Panc1 (cell line): Measurements from ENCODE around the gene SLC2A4RG. TPM values are rescaled to one million over a fixed set of nuclear protein-coding genes. Genes with fewer than 3 reads are reported as not detected.

Experiments used
- ATAC-seq: fragments of 200-7000 bp; cut with Tn5 transposase; 2 replicates; pipeline ENCODE4 v1.9.1; 2020; ENCODE audit warnings: mild to moderate bottlenecking, moderate library complexity
- BruUV-seq: library from RNA; stranded (reverse); fragments of 400-500 nt; replicated peaks from 2 replicates; lab custom pipeline; 2021; lab: Mats Ljungman, UMichigan
- CTCF ChIA-PET: fragments of 300-600 bp; sonication (Branson Sonifier 250); formaldehyde crosslinking; loops from one replicate; lab custom pipeline; 2022; ENCODE audit warnings: antibody characterized with exemption; lab: Charles Lee
- POLR2A ChIA-PET: fragments of 300-600 bp; sonication (Branson Sonifier 250); formaldehyde crosslinking; loops from one replicate; lab custom pipeline; 2022; ENCODE audit warnings: antibody characterized with exemption; lab: Charles Lee
- DNase-seq: peaks from one replicate; pipeline ENCODE4 v3.0.0-alpha.2; 2010; ENCODE audit warnings: low read depth, low spot score
- H3K27ac ChIP-seq: 2 replicates; pipeline ENCODE4 v1.5.1; 2011; ENCODE audit warnings: mild to moderate bottlenecking, low read length, inconsistent platforms
- H3K27me3 ChIP-seq: fragments of 200-500 bp; sonication (Bioruptor generic); 2 replicates; pipeline ENCODE4 v1.6.0; 2014; ENCODE audit warnings: low read length, inconsistent platforms; ENCODE audit not compliant: control insufficient read depth, insufficient read depth
- H3K36me3 ChIP-seq: fragments of 200-500 bp; sonication (Bioruptor generic); 2 replicates; pipeline ENCODE4 v1.5.1; 2014; ENCODE audit warnings: inconsistent platforms, mild to moderate bottlenecking, low read length, moderate library complexity; ENCODE audit not compliant: control insufficient read depth, insufficient read depth
- H3K4me1 ChIP-seq: 2 replicates; pipeline ENCODE4 v1.5.1; 2011; ENCODE audit warnings: inconsistent platforms, mild to moderate bottlenecking, low read length, moderate library complexity; ENCODE audit not compliant: control insufficient read depth, insufficient read depth
- H3K4me3 ChIP-seq, 2 experiments: 2 replicates each; pipeline ENCODE4 v1.5.1; 2011 to 2012; ENCODE audit warnings: low read depth in 2 of 2, low read length in 2 of 2, mild to moderate bottlenecking in 2 of 2, inconsistent platforms in 1 of 2, moderate library complexity in 1 of 2
- H3K9me3 ChIP-seq: fragments of 200-500 bp; sonication (Bioruptor generic); 2 replicates; pipeline ENCODE4 v1.5.1; 2014; ENCODE audit warnings: low read depth, mild to moderate bottlenecking, inconsistent platforms, low read length, moderate library complexity; ENCODE audit not compliant: control insufficient read depth, insufficient read depth
- POLR2AphosphoS5 ChIP-seq: IDR thresholded peaks from 2 replicates; pipeline ENCODE4 v1.6.1; 2012; ENCODE audit warnings: mild to moderate bottlenecking, low read depth, low read length, moderate library complexity
- SIN3A ChIP-seq: IDR thresholded peaks from 2 replicates; pipeline ENCODE4 v1.6.1; 2012; ENCODE audit warnings: low read depth, mild to moderate bottlenecking, low read length, moderate library complexity, borderline replicate concordance; ENCODE audit not compliant: insufficient read depth
- TCF7L2 ChIP-seq: IDR thresholded peaks from 2 replicates; pipeline ENCODE4 v1.6.1; 2011; ENCODE audit warnings: mild to moderate bottlenecking, low read depth, low read length, inconsistent platforms
- in situ Hi-C: cut with HindIII; loops from 2 replicates; pipeline ENCODE4 v1.10.0; 2016; ENCODE audit warnings: low sequenced_read_pairs, low pct_unique_long_range_greater_than_20kb
- intact Hi-C: fragments of 100-400 bp; cut with micrococcal nuclease; formaldehyde crosslinking; loops from one replicate; pipeline ENCODE4 v1.10.0; 2022; ENCODE audit not compliant: unreplicated experiment
- total RNA-seq: library from RNA; stranded (reverse); gene quantifications from one replicate; pipeline ENCODE4 v1.2.1, GENCODE V29; 2021; ENCODE audit not compliant: unreplicated experiment
- TF ChIP-seq, protein P1 (sequence below): fragments of 450-650 bp; IDR thresholded peaks from 2 replicates; pipeline ENCODE4 v1.5.1; 2017; ENCODE audit warnings: mild to moderate bottlenecking
- TF ChIP-seq, protein P2 (sequence below), 2 experiments: IDR thresholded peaks; 2 replicates each; pipeline ENCODE4 v1.6.1; 2011 to 2012; ENCODE audit warnings: low read depth in 2 of 2, control low read depth in 1 of 2, low read length in 1 of 2, mild to moderate bottlenecking in 1 of 2, moderate library complexity in 1 of 2; ENCODE audit not compliant: insufficient read depth in 1 of 2

Gene SLC2A4RG
- total RNA-seq, 1 experiment from 2014 or later: 166 TPM

DNA sequence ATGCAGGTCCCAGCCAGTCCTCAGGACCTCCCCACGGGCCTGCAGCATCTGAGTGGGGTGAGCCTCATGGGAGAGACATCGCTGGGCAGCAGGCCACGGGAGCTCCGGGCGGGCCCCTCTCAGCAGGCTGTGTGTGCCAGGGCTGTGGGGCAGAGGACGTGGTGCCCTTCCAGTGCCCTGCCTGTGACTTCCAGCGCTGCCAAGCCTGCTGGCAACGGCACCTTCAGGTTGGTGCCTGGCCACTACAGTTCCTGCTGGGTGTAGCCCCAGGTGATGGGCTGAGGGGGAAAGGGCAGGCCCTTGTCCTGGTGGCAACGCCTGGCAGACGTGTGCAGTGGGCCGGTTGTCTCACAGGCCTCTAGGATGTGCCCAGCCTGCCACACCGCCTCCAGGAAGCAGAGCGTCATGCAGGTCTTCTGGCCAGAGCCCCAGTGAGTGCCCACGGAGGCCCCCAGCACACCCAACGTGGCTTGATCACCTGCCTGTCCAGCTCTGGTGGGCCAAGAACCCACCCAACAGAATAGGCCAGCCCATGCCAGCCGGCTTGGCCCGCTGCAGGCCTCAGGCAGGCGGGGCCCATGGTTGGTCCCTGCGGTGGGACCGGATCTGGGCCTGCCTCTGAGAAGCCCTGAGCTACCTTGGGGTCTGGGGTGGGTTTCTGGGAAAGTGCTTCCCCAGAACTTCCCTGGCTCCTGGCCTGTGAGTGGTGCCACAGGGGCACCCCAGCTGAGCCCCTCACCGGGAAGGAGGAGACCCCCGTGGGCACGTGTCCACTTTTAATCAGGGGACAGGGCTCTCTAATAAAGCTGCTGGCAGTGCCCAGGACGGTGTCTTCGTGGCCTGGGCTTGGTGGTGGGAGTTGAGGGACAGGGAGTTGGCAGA is 43.9 kb upstream of the SLC2A4RG start:
- Histone ChIP-seq H3K27me3 (no peaks in the 10 kb centered on the region), H3K27ac (peak overlapping the region; percentile 59; the same call in 1 of the 2 replicates), H3K4me1 (peaks cover 50% of the 10 kb centered on the region), H3K4me3 (no peak overlapping the region), H3K36me3 (no peaks in the 10 kb centered on the region), H3K9me3 (no peaks in the 10 kb centered on the region)
- intact Hi-C loops: no loop called here
- BruUV-seq: no TSS peak
- in situ Hi-C loops: no loop called here
- no peak for ATAC-seq
- TF ChIP-seq TCF7L2 (no peak), POLR2AphosphoS5 (peak; percentile 3; the same call in 1 of the 2 replicates)
- CTCF ChIA-PET: no interaction called here
- POLR2A ChIA-PET: interaction anchor here (0.6 kb wide), 1 partner anchor 280 kb away, joined by 9 read pairs; no protein-coding TSS in a partner anchor
- no peak for DNase-seq

DNA sequence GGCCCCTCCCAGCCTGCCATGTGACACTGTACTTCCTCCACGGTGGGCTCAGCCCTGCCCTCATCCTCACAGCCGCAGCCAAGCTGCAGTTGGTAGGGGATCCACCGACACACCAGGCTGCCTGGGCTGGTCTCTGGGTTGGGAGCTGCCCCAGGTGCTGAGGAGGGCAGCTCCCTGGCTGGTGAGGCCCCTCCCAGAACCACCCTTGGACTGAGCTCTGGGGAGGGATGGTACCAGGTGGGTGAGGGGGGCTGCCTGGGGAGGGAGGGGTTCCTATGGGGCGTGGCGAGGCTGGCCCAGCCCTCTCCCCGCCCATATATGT is 43.3 kb upstream of the SLC2A4RG start:
- no peaks in the 10 kb centered on the region for H3K36me3 ChIP-seq
- intact Hi-C loops (no loop called here), in situ Hi-C loops (no loop called here)
- DNase-seq (no peak), ATAC-seq (peak; percentile 1)
- H3K4me1 ChIP-seq: peaks cover 50% of the 10 kb centered on the region
- no peaks in the 10 kb centered on the region for H3K27me3 ChIP-seq
- TF ChIP-seq, protein P1, sequence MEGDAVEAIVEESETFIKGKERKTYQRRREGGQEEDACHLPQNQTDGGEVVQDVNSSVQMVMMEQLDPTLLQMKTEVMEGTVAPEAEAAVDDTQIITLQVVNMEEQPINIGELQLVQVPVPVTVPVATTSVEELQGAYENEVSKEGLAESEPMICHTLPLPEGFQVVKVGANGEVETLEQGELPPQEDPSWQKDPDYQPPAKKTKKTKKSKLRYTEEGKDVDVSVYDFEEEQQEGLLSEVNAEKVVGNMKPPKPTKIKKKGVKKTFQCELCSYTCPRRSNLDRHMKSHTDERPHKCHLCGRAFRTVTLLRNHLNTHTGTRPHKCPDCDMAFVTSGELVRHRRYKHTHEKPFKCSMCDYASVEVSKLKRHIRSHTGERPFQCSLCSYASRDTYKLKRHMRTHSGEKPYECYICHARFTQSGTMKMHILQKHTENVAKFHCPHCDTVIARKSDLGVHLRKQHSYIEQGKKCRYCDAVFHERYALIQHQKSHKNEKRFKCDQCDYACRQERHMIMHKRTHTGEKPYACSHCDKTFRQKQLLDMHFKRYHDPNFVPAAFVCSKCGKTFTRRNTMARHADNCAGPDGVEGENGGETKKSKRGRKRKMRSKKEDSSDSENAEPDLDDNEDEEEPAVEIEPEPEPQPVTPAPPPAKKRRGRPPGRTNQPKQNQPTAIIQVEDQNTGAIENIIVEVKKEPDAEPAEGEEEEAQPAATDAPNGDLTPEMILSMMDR: no peak
- TF ChIP-seq POLR2AphosphoS5 (no peak), TCF7L2 (no peak), SIN3A (no peak)
- TF ChIP-seq, protein P2, sequence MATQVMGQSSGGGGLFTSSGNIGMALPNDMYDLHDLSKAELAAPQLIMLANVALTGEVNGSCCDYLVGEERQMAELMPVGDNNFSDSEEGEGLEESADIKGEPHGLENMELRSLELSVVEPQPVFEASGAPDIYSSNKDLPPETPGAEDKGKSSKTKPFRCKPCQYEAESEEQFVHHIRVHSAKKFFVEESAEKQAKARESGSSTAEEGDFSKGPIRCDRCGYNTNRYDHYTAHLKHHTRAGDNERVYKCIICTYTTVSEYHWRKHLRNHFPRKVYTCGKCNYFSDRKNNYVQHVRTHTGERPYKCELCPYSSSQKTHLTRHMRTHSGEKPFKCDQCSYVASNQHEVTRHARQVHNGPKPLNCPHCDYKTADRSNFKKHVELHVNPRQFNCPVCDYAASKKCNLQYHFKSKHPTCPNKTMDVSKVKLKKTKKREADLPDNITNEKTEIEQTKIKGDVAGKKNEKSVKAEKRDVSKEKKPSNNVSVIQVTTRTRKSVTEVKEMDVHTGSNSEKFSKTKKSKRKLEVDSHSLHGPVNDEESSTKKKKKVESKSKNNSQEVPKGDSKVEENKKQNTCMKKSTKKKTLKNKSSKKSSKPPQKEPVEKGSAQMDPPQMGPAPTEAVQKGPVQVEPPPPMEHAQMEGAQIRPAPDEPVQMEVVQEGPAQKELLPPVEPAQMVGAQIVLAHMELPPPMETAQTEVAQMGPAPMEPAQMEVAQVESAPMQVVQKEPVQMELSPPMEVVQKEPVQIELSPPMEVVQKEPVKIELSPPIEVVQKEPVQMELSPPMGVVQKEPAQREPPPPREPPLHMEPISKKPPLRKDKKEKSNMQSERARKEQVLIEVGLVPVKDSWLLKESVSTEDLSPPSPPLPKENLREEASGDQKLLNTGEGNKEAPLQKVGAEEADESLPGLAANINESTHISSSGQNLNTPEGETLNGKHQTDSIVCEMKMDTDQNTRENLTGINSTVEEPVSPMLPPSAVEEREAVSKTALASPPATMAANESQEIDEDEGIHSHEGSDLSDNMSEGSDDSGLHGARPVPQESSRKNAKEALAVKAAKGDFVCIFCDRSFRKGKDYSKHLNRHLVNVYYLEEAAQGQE (IDR thresholded peaks at IDR 0.05; ENCODE audit: insufficient read depth in 1 of 2, low read depth in 2 of 2, low read length in 1 of 2): no peak
- H3K9me3 ChIP-seq: no peaks in the 10 kb centered on the region
- no peak overlapping the region for H3K4me3 ChIP-seq
- BruUV-seq: no TSS peak
- peak overlapping the region; percentile 59; the same call in 1 of the 2 replicates for H3K27ac ChIP-seq
- ChIA-PET POLR2A (interaction anchor here (0.6 kb wide), 2 partner anchors 48 to 279 kb away, joined by 5 to 9 read pairs; no protein-coding TSS in a partner anchor), CTCF (no interaction called here)
